Coronary artery (tissue), 2 donors: ENCODE measurements around the gene PCDHGA11.

Experiments
- DNase-seq: peaks from one replicate; pipeline ENCODE4 v3.0.0-alpha.2; 2017; ENCODE audit warnings: low spot score
- H3K27ac ChIP-seq, 2 donors: fragments of 200-600 bp; sonication (generic); one replicate each; pipeline ENCODE4 v1.5.1; 2016 to 2019
- H3K4me3 ChIP-seq: fragments of 200-600 bp; sonication (generic); 2 replicates; pipeline ENCODE4 v1.5.1; 2016; ENCODE audit warnings: mild to moderate bottlenecking, moderate library complexity
- TF ChIP-seq, protein P1 (sequence below): fragments of 200-600 bp; sonication (generic); IDR thresholded peaks from one replicate; pipeline ENCODE4 v1.5.1; 2019; ENCODE audit warnings: antibody characterized with exemption

Gene PCDHGA11

DNA sequence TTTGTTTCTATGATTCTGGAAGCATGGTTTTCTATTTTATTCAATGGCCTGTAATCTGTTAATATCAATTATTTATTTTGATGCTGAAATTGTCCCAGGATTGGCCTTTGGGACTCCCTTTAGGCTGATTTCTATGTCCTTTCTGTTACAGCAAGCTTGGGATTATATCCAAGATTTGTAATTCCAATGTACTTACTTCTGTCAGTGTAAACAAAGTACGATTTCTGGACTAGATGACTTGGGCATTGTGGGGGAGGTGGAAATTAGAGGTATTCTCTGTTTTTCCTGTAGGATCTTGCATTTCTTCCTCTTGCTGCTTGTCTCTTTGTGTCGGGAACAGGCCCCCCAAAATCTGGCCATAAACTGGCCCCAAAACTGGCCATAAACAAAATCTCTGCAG is 13.2 kb downstream of the PCDHGA11 start:
- no peak overlapping the region for H3K4me3 ChIP-seq
- DNase-seq = no peak
- TF ChIP-seq, protein P1, sequence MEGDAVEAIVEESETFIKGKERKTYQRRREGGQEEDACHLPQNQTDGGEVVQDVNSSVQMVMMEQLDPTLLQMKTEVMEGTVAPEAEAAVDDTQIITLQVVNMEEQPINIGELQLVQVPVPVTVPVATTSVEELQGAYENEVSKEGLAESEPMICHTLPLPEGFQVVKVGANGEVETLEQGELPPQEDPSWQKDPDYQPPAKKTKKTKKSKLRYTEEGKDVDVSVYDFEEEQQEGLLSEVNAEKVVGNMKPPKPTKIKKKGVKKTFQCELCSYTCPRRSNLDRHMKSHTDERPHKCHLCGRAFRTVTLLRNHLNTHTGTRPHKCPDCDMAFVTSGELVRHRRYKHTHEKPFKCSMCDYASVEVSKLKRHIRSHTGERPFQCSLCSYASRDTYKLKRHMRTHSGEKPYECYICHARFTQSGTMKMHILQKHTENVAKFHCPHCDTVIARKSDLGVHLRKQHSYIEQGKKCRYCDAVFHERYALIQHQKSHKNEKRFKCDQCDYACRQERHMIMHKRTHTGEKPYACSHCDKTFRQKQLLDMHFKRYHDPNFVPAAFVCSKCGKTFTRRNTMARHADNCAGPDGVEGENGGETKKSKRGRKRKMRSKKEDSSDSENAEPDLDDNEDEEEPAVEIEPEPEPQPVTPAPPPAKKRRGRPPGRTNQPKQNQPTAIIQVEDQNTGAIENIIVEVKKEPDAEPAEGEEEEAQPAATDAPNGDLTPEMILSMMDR = no peak
- no peak overlapping the region for H3K27ac ChIP-seq

GRCh38 chr5:141437221-141437620 is 16.4 kb downstream of the PCDHGA11 start:
- TF ChIP-seq, protein P1 = no peak
- no peak for DNase-seq
- H3K27ac ChIP-seq = no peak overlapping the region
- H3K4me3 ChIP-seq = no peak overlapping the region

GRCh38 chr5:141439411-141440141 is 18.7 kb downstream of the PCDHGA11 start:
- TF ChIP-seq, protein P1 = no peak
- Histone ChIP-seq H3K27ac (no peak overlapping the region), H3K4me3 (no peak overlapping the region)
- no peak for DNase-seq

DNA sequence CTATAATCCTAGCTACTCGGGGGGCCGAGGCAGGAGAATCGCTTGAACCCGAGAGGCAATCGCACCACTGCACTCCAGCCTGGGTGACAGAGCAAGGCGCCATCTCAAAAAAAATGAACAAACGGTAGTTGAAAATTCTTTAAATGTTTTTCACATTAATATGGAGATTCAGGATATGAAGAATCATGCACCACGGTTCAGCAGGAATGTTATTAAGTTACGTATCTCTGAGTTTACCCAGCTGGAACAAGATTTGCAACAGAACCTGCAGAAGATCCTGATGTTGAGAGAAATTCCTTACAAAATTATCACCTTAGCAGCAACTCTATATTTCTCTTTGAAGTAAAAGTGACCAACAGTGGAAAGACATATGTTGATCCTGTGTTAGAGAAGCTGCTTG is 19.5 kb downstream of the PCDHGA11 start:
- DNase-seq = no peak

GRCh38 chr5:141441571-141442170 is 20.8 kb downstream of the PCDHGA11 start:
- TF ChIP-seq, protein P1 = no peak
- DNase-seq = no peak
- H3K27ac ChIP-seq = no peak overlapping the region
- no peak overlapping the region for H3K4me3 ChIP-seq

More for the DNA sequence above, 19.5 kb downstream of the PCDHGA11 start:
- Histone ChIP-seq H3K27ac (no peak overlapping the region), H3K4me3 (no peak overlapping the region)
- TF ChIP-seq, protein P1 = no peak

DNA sequence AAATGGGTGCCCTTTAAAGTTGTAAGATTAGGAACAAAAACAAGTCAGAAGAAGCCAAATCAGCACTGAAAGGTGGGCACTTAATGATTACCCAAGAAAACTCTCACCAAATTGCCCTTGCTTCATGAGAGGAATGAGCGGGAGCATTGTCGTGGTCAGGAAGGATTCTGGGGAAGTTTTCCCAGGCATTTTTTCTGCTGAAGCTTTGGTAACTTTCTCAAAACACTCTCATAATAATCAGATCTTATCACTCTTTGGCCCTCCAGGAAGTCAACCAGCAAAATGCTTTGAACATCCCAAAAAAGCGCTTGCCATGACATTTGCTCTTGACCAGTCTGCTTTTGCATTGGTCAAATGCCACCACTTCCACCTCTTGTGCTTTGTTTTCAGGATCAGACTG is 44.5 kb downstream of the PCDHGA11 start:
- TF ChIP-seq, protein P1 = no peak
- H3K4me3 ChIP-seq = no peak overlapping the region
- no peak overlapping the region for H3K27ac ChIP-seq
- DNase-seq = no peak
